CD4-positive, alpha-beta memory T cell (primary cell): Measurements from ENCODE around the gene ZMYND8. TPM values are rescaled to one million over a fixed set of nuclear protein-coding genes. Genes with fewer than 3 reads are reported as not detected.
A peak's percentile ranks its signal among the peaks of the same experiment; 100 is the strongest.

Source experiments
- CTCF ChIA-PET: fragments of 350-600 bp; sonication (Branson Sonifier 250); formaldehyde crosslinking; loops from one replicate; lab custom pipeline; 2021; ENCODE audit warnings: inconsistent platforms; ENCODE audit not compliant: partially characterized antibody; lab: Charles Lee
- POLR2A ChIA-PET: fragments of 350-600 bp; sonication (Branson Sonifier 250); formaldehyde crosslinking; loops from one replicate; lab custom pipeline; 2021; ENCODE audit not compliant: partially characterized antibody; lab: Charles Lee
- DNase-seq, 5 donors: peaks; one replicate each; pipeline versions ENCODE4 v3.0.0 to v3.0.0-alpha.2; 2020 to 2022; ENCODE audit warnings: mixed read lengths in 1 of 5
- H3K27ac ChIP-seq: one replicate; pipeline ENCODE4 v1.7.0; 2013; ENCODE audit warnings: low read depth, low read length
- H3K27me3 ChIP-seq: 2 replicates; pipeline ENCODE4 v1.7.0; 2013; ENCODE audit warnings: mild to moderate bottlenecking, low read length, moderate library complexity; ENCODE audit not compliant: insufficient read depth
- H3K36me3 ChIP-seq: 2 replicates; pipeline ENCODE4 v1.7.0; 2013; ENCODE audit warnings: mild to moderate bottlenecking, low read length, moderate library complexity; ENCODE audit not compliant: insufficient read depth
- H3K4me1 ChIP-seq: 2 replicates; pipeline ENCODE4 v1.7.0; 2013; ENCODE audit warnings: mild to moderate bottlenecking, low read length, moderate library complexity; ENCODE audit not compliant: insufficient read depth
- H3K4me3 ChIP-seq, 2 donors: one replicate each; pipeline ENCODE4 v1.7.0; 2013; ENCODE audit warnings: low read length in 2 of 2, mild to moderate bottlenecking in 1 of 2
- H3K9me3 ChIP-seq, 2 donors: one replicate each; pipeline ENCODE4 v1.7.0; 2013; ENCODE audit warnings: low read length in 2 of 2, control low read depth in 1 of 2; ENCODE audit not compliant: control insufficient read depth in 1 of 2
- H3K27ac Mint-ChIP-seq, 7 donors: one replicate each; pipeline ENCODE4 v1.8.0; 2020 to 2021; ENCODE audit warnings: mixed read lengths in 7 of 7, mild to moderate bottlenecking in 6 of 7, inconsistent platforms in 3 of 7, moderate library complexity in 3 of 7
- H3K27me3 Mint-ChIP-seq, 2 donors: one replicate each; pipeline ENCODE4 v1.8.0; 2020 to 2021; ENCODE audit warnings: mixed read lengths in 2 of 2
- H3K36me3 Mint-ChIP-seq, 2 donors: one replicate each; pipeline ENCODE4 v1.8.0; 2020 to 2021; ENCODE audit warnings: mixed read lengths in 2 of 2, inconsistent platforms in 1 of 2, mild to moderate bottlenecking in 1 of 2
- H3K4me1 Mint-ChIP-seq, 4 donors: one replicate each; pipeline ENCODE4 v1.8.0; 2020 to 2021; ENCODE audit warnings: mixed read lengths in 4 of 4, mild to moderate bottlenecking in 1 of 4
- H3K4me3 Mint-ChIP-seq, 8 donors: one replicate each; pipeline ENCODE4 v1.8.0; 2020 to 2021; ENCODE audit warnings: mixed read lengths in 8 of 8, mild to moderate bottlenecking in 7 of 8, moderate library complexity in 6 of 8, inconsistent platforms in 3 of 8
- H3K9me3 Mint-ChIP-seq, 8 donors: one replicate each; pipeline ENCODE4 v1.8.0; 2020 to 2021; ENCODE audit warnings: mixed read lengths in 8 of 8, mild to moderate bottlenecking in 5 of 8, inconsistent platforms in 3 of 8, moderate library complexity in 1 of 8
- intact Hi-C: fragments of 100-400 bp; cut with micrococcal nuclease; formaldehyde crosslinking; loops from one replicate; pipeline ENCODE4 v1.15.1; 2023
- polyA plus RNA-seq, 2 donors: library from polyadenylated mRNA; unstranded; fragments of 300-500 nt; fragmentation: Illumina TruSeq; gene quantifications; one replicate each; pipeline ENCODE4 v1.2.3, GENCODE V29; 2021
- total RNA-seq, 2 experiments: library from RNA; stranded (reverse); gene quantifications; one replicate each; pipeline ENCODE4 v1.2.3, GENCODE V29; 2021

ZMYND8 gene
- total and polyA plus RNA-seq, 4 experiments from 2014 or later: 3.5 to 48.5 (median 33.9) TPM

DNA sequence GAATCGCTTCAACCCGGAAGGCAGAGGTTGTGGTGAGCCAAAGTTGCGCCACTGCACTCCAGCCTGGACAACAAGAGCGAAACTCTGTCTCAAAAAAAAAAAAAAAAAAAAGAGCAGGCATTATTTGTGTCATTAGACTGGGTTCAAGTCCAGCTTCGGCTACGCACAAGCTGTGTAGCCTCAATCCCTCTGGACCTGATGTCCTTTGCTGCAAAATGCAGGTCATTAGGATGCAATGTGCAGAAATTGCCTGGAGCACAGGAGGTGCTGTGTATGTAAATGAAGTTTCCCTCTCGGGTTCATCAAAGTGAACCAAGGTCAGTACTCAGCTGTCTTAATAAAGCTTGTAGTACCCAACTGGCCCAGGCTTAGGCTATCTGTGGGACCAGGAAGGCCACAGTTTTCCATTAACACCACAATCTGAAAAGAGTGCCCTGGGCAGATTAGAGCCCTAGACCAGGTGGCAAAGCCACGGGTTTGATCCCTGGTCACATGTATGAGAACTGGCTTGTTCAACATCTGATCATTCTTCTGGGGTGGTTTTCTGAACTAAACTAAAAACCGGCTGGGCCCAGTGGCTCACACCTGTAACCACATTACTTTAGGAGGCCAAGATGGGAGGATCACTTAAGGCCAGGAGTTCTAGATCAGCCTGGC lies 155.3 kb downstream of the ZMYND8 start:
- CTCF ChIA-PET: interaction anchor here (0.6 to 1.2 kb wide), 3 partner anchors 12 to 80 kb away, joined by 3 read pairs; no protein-coding TSS in a partner anchor
- Mint-ChIP-seq H3K4me3 (no peak overlapping the region), H3K9me3 (no peaks in the 10 kb centered on the region), H3K27me3 (no peaks in the 10 kb centered on the region), H3K36me3 (no peaks in the 10 kb centered on the region), H3K27ac (no peak overlapping the region), H3K4me1 (peaks cover 0 to 10% (median 3%) of the 10 kb centered on the region in 4 donors)
- Histone ChIP-seq H3K27me3 (no peaks in the 10 kb centered on the region), H3K4me3 (no peak overlapping the region), H3K9me3 (no peaks in the 10 kb centered on the region), H3K36me3 (no peaks in the 10 kb centered on the region), H3K4me1 (no peaks in the 10 kb centered on the region), H3K27ac (no peak overlapping the region)
- intact Hi-C loops: no loop called here
- POLR2A ChIA-PET: no interaction called here
- no peak for DNase-seq

DNA sequence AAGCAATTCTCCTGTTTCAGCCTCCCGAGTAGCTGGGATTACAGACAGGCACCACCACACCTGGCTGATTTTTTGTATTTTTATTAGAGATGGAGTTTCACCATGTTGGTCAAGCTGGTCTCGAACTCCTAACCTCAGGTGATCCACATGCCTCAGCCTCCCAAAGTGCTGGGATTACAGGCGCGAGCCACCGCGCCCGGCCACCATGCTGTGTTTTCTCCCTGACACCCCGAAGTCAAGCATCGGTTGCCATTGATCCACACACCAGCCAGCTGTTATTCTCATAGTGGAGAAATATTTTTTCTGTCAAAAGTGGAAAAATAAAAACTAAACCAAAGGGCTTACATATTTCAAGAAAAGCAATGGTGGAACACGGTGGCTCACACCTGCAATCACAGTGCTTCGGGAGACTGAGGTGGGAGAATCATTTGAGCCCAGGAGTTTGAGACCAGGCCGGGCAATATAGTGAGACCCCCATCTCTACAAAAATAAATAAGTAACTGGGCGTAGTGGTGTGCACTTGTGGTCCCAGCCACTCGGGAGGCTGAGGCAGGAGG lies 157.4 kb downstream of the ZMYND8 start:
- no peaks in the 10 kb centered on the region for H3K27me3 ChIP-seq
- no peak overlapping the region for H3K4me3 Mint-ChIP-seq
- no peaks in the 10 kb centered on the region for H3K9me3 ChIP-seq
- ChIA-PET CTCF (interaction anchor here (1.0 to 7.6 kb wide), 5 partner anchors 10 to 422 kb away, joined by 3 to 134 read pairs (median 6); no protein-coding TSS in a partner anchor), POLR2A (no interaction called here)
- no peak for DNase-seq
- no peaks in the 10 kb centered on the region for H3K9me3 Mint-ChIP-seq
- H3K36me3 ChIP-seq: no peaks in the 10 kb centered on the region
- H3K27ac Mint-ChIP-seq: no peak overlapping the region
- no peaks in the 10 kb centered on the region for H3K27me3 Mint-ChIP-seq
- H3K4me1 ChIP-seq: no peaks in the 10 kb centered on the region
- intact Hi-C loops: no loop called here
- H3K4me3 ChIP-seq: no peak overlapping the region
- H3K27ac ChIP-seq: no peak overlapping the region
- peaks cover 0 to 7% (median 0%) of the 10 kb centered on the region in 4 donors for H3K4me1 Mint-ChIP-seq
- H3K36me3 Mint-ChIP-seq: no peaks in the 10 kb centered on the region

DNA sequence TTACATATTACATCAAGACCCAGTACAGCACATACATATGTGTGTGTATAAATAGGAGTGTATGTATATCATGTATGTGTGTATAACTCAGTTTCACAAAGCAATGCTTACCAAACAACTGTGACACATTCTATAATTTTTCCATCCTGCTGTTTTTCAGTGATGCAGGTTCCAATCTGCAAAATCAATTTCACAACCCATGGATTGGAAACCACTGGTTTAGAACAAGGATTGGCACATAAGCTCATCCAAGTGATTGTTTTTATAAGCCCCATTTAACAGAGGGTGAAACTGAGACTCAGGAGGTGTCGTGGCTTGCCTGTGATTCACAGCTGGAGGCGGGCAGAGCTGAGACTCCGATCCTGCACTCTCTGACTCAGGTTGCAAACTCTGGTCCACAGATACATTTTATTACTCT lies 158.2 kb downstream of the ZMYND8 start:
- H3K4me1 ChIP-seq: no peaks in the 10 kb centered on the region
- POLR2A ChIA-PET: no interaction called here
- Mint-ChIP-seq H3K27ac (no peak overlapping the region), H3K36me3 (no peaks in the 10 kb centered on the region), H3K27me3 (no peaks in the 10 kb centered on the region), H3K4me3 (no peak overlapping the region), H3K9me3 (no peaks in the 10 kb centered on the region), H3K4me1 (peaks cover 0 to 7% (median 0%) of the 10 kb centered on the region in 4 donors)
- no peaks in the 10 kb centered on the region for H3K9me3 ChIP-seq
- CTCF ChIA-PET: interaction anchor here (0.6 to 7.6 kb wide), 6 partner anchors 9 to 1968 kb away, joined by 3 to 134 read pairs (median 5); no protein-coding TSS in a partner anchor
- no peak overlapping the region for H3K4me3 ChIP-seq
- no peaks in the 10 kb centered on the region for H3K36me3 ChIP-seq
- no peak for DNase-seq
- H3K27ac ChIP-seq: no peak overlapping the region
- H3K27me3 ChIP-seq: no peaks in the 10 kb centered on the region
- intact Hi-C loops: no loop called here

DNA sequence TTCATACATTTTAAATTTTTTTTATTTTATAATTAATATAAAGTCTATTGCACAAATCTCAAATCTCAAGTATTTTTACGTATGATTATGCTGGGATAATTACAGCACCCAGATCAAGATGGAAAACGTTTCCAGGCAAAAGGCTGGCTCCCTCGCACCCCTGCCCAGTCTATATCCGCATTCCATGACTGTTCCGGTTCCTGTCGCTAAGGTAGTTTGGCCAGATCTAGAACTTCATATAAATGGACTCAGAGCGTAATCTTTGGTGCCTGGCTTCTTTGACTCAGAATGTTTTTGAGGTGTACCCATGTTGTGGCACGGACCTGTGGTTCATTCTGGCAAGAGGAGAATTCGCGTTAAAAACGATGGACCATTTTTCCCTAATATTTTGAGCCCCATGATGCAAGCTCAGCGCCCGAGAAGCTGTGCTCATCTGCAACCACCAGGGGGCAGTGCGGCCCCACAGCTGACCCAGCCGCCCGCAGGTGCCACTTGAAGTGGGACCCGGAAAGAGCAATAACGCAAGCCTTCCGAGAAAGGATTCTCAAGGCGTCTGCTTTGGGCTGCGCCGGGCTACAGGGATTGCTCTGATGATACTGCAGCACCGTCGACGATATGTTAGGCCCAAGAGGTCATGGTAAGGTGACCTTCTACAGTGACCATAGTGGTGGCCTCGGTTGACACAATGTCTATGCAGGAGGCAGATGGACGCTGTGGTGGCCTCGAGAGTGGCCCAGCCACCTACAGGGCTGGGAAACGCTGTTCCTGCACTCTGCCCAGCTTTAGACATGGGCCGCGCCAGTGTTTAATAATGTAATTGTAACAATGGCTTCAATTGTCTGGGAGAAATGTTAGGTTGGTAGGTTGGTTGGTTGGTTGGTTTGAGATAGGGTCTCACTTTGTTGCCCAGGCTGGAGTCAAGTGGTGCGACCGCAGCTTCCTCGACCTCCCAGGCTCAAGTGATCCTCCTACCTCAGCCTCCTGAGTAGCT lies 160.1 kb downstream of the ZMYND8 start:
- ChIA-PET CTCF (interaction anchor here (0.5 to 7.6 kb wide), 13 partner anchors 9 to 1424 kb away, joined by 3 to 134 read pairs (median 3); no protein-coding TSS in a partner anchor), POLR2A (interaction anchor here (0.6 to 1.4 kb wide), 2 partner anchors 165 to 188 kb away, joined by 3 to 7 read pairs; no protein-coding TSS in a partner anchor)
- H3K4me3 ChIP-seq: no peak overlapping the region
- no peaks in the 10 kb centered on the region for H3K9me3 ChIP-seq
- intact Hi-C loops: loop anchor here (1.0 kb wide), 2 partner anchors 76 to 188 kb away; no protein-coding TSS in a partner anchor
- H3K27ac ChIP-seq: no peak overlapping the region
- no peaks in the 10 kb centered on the region for H3K4me1 ChIP-seq
- DNase-seq: peak; percentile 48 to 63 (median 61)
- Mint-ChIP-seq H3K4me1 (peaks cover 0 to 7% (median 0%) of the 10 kb centered on the region in 4 donors), H3K27me3 (no peaks in the 10 kb centered on the region), H3K4me3 (no peak overlapping the region), H3K36me3 (no peaks in the 10 kb centered on the region), H3K27ac (peak overlapping the region in 1 of 7 donors; percentile 29), H3K9me3 (no peaks in the 10 kb centered on the region)
- H3K36me3 ChIP-seq: no peaks in the 10 kb centered on the region
- no peaks in the 10 kb centered on the region for H3K27me3 ChIP-seq

DNA sequence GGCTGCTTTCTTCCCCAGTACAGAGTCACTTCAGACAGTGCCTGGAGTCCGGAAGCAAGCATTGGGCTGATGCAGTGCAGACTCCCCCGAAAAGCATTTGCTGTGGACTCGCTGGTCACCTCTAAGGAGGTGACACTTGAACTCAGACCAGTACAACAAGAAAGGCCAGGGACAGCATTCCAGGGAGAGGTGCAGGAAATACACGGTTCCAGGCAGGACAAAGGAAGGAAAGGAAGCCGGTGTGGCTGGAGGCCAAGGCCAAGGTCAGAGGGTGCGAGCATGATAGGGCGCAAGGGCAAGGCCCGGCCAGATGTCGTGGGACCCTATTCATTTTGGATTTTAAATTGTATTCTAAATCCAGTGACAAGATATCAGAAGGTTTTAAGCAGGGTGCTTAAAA lies 160.9 kb downstream of the ZMYND8 start:
- ChIA-PET POLR2A (no interaction called here), CTCF (interaction anchor here (0.6 to 7.6 kb wide), 3 partner anchors 75 to 187 kb away, joined by 3 to 134 read pairs (median 4); no protein-coding TSS in a partner anchor)
- Histone ChIP-seq H3K27ac (no peak overlapping the region), H3K9me3 (no peaks in the 10 kb centered on the region), H3K4me1 (no peaks in the 10 kb centered on the region), H3K27me3 (no peaks in the 10 kb centered on the region), H3K36me3 (no peaks in the 10 kb centered on the region), H3K4me3 (no peak overlapping the region)
- H3K4me1 Mint-ChIP-seq: peaks cover 0 to 7% (median 0%) of the 10 kb centered on the region in 4 donors
- H3K36me3 Mint-ChIP-seq: no peaks in the 10 kb centered on the region
- intact Hi-C loops: no loop called here
- H3K27ac Mint-ChIP-seq: no peak overlapping the region
- H3K27me3 Mint-ChIP-seq: no peaks in the 10 kb centered on the region
- peak overlapping the region in 1 of 8 donors; percentile 39 for H3K4me3 Mint-ChIP-seq
- no peaks in the 10 kb centered on the region for H3K9me3 Mint-ChIP-seq
- no peak for DNase-seq

DNA sequence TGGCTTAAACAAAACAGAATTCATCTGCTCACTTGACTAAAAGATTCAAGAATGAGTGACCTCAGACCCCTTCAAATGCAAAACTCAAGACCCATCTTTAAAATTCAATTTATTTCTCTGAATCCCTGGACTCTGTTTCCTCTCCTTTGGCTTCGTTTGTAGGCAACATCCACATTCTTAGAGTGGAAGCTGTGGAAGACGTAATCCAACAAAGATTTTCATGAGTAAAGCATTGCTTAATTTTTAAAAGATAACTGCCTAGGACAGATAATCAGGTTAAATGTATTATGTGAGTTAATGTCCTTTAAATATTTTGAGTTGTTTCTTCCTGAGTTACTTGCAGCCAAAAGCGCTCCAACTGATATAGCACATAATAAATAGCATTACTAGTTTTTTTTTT lies 164.5 kb downstream of the ZMYND8 start:
- Mint-ChIP-seq H3K27ac (no peak overlapping the region), H3K4me3 (no peak overlapping the region), H3K36me3 (no peaks in the 10 kb centered on the region), H3K27me3 (peaks cover 4 to 7% of the 10 kb centered on the region in 2 donors), H3K4me1 (peaks cover 6 to 19% (median 12%) of the 10 kb centered on the region in 4 donors), H3K9me3 (no peaks in the 10 kb centered on the region)
- ChIA-PET CTCF (no interaction called here), POLR2A (no interaction called here)
- no peak for DNase-seq
- Histone ChIP-seq H3K4me3 (no peak overlapping the region), H3K27me3 (no peaks in the 10 kb centered on the region), H3K4me1 (peaks cover 17% of the 10 kb centered on the region), H3K27ac (no peak overlapping the region), H3K36me3 (no peaks in the 10 kb centered on the region), H3K9me3 (no peaks in the 10 kb centered on the region)
- intact Hi-C loops: no loop called here
